ENCODE data around the gene TANC2.
A peak's percentile ranks its signal among the peaks of the same experiment; 100 is the strongest.

The TANC2 gene

GRCh38 chr17:62963296-62963695 is 2.7 kb upstream of the TANC2 start:
- no peak for TF ChIP-seq CTCF (IDR thresholded peaks at IDR 0.05; ENCODE audit: low read depth, low read length)
- peak in 1 of 2 donors; percentile 68 for DNase-seq (ENCODE audit: low read depth in 2 of 2)
- no peak overlapping the region for H3K4me3 ChIP-seq (replicated peaks in 1 of 2; ENCODE audit: low read depth in 2 of 2, low read length in 2 of 2)

GRCh38 chr17:62964506-62964905 is 1.5 kb upstream of the TANC2 start:
- TF ChIP-seq CTCF (IDR thresholded peaks at IDR 0.05; ENCODE audit: low read depth, low read length): no peak
- no peak for DNase-seq (ENCODE audit: low read depth in 2 of 2)
- no peak overlapping the region for H3K4me3 ChIP-seq (replicated peaks in 1 of 2; ENCODE audit: low read depth in 2 of 2, low read length in 2 of 2)

- H3K4me3 ChIP-seq (replicated peaks in 1 of 2; ENCODE audit: low read depth in 2 of 2, low read length in 2 of 2): no peak overlapping the region
- DNase-seq (ENCODE audit: low read depth in 2 of 2): no peak
- no peak for TF ChIP-seq CTCF (IDR thresholded peaks at IDR 0.05; ENCODE audit: low read depth, low read length)
These were observed 805 bp upstream of the TANC2 start for GRCh38 chr17:62965174-62965685.

GRCh38 chr17:62966426-62967204 is 580 bp downstream of the TANC2 start:
- H3K4me3 ChIP-seq (replicated peaks in 1 of 2; ENCODE audit: low read depth in 2 of 2, low read length in 2 of 2): peak overlapping the region; percentile 88 to 95
- no peak for TF ChIP-seq CTCF (IDR thresholded peaks at IDR 0.05; ENCODE audit: low read depth, low read length)
- DNase-seq (ENCODE audit: low read depth in 2 of 2): peak in 1 of 2 donors; percentile 58

GRCh38 chr17:62967205-62967529 is 1.1 kb downstream of the TANC2 start:
- no peak for TF ChIP-seq CTCF (IDR thresholded peaks at IDR 0.05; ENCODE audit: low read depth, low read length)
- H3K4me3 ChIP-seq (replicated peaks in 1 of 2; ENCODE audit: low read depth in 2 of 2, low read length in 2 of 2): peak overlapping the region; percentile 88 to 95
- no peak for DNase-seq (ENCODE audit: low read depth in 2 of 2)

GRCh38 chr17:62968445-62968923 is 2.4 kb downstream of the TANC2 start:
- TF ChIP-seq CTCF (IDR thresholded peaks at IDR 0.05; ENCODE audit: low read depth, low read length): peak; percentile 91
- peak; percentile 93 to 94 for DNase-seq (ENCODE audit: low read depth in 2 of 2)
- peak overlapping the region in 1 of 2 donors; percentile 88 for H3K4me3 ChIP-seq (replicated peaks in 1 of 2; ENCODE audit: low read depth in 2 of 2, low read length in 2 of 2)
